K562 (cell line): ENCODE data around the gene ATP5F1D. TPM values are rescaled to one million over a fixed set of nuclear protein-coding genes. Genes with fewer than 3 reads are reported as not detected.

ENCODE experiments used
- CEBPZ ChIP-seq: fragments of 150-350 bp; IDR thresholded peaks from 2 replicates; pipeline ENCODE4 v1.6.1; 2014; ENCODE audit warnings: low read depth, mild to moderate bottlenecking, low read length, borderline replicate concordance
- GABPA ChIP-seq: fragments of 200-800 bp; sonication (Bioruptor generic); conservative IDR thresholded peaks from 2 replicates; pipeline ENCODE4 v1.6.1; 2016; ENCODE audit warnings: low read depth, missing genetic modification characterization, missing compliant biosample characterization
- HMBOX1 ChIP-seq: sonication (generic); IDR thresholded peaks from 2 replicates; pipeline ENCODE4 v1.6.1; 2016
- HMGXB4 ChIP-seq: sonication (generic); formaldehyde crosslinking; IDR thresholded peaks from 2 replicates; pipeline ENCODE4 v1.8.1; 2023; ENCODE audit warnings: mild to moderate bottlenecking, missing genetic modification reagents
- MTA3 ChIP-seq: fragments of 450-650 bp; formaldehyde crosslinking; IDR thresholded peaks from 2 replicates; pipeline ENCODE4 v1.6.1; 2017; ENCODE audit warnings: mild to moderate bottlenecking, borderline replicate concordance
- PML ChIP-seq: IDR thresholded peaks from 2 replicates; pipeline ENCODE4 v1.6.1; 2012; ENCODE audit warnings: low read length, inconsistent platforms
- SRSF3 ChIP-seq: fragments of 200-400 bp; formaldehyde crosslinking; IDR thresholded peaks from 2 replicates; pipeline ENCODE4 v1.6.1; 2016; ENCODE audit warnings: mild to moderate bottlenecking, low read length, moderate library complexity; ENCODE audit not compliant: insufficient read depth
- TAL1 ChIP-seq: fragments of 450-650 bp; IDR thresholded peaks from 2 replicates; pipeline ENCODE4 v1.6.1; 2016; ENCODE audit warnings: mild to moderate bottlenecking
- TBL1XR1 ChIP-seq, 2 experiments: IDR thresholded peaks; 2 replicates each; pipeline ENCODE4 v1.6.1; 2012; ENCODE audit warnings: improper control_type of control experiment in 2 of 2, low read length in 2 of 2, mild to moderate bottlenecking in 1 of 2
- TCFL5 ChIP-seq: fragments of 250-450 bp; sonication (Bioruptor Pico); conservative IDR thresholded peaks from 2 replicates; pipeline ENCODE4 v1.6.1; 2021; ENCODE audit warnings: mild to moderate bottlenecking, moderate library complexity, matching md5 sums
- ZNF274 ChIP-seq: IDR thresholded peaks from 2 replicates; pipeline ENCODE4 v1.6.1; 2011; ENCODE audit warnings: low read depth, mild to moderate bottlenecking, low read length, moderate library complexity, borderline replicate concordance
- ZNF668 ChIP-seq: fragments of 250-450 bp; sonication (Bioruptor Pico); IDR thresholded peaks from 2 replicates; pipeline ENCODE4 v1.8.0; 2022; ENCODE audit warnings: mild to moderate bottlenecking, inconsistent platforms
- polyA plus RNA-seq, 8 experiments: library from polyadenylated mRNA; depleted of rRNA in 4 of 8; stranded (reverse) in 5 of 8; unstranded in 3 of 8; fragments of >200 nt; fragmentation: Nextera tagmentation in 2 of 8; fragmentation: Illumina TruSeq in 1 of 8; extraction: Ambion mirVana in 2 of 8; extraction: Trizol in 1 of 8; gene quantifications; 2 replicates each; pipeline versions ENCODE4 v1.2.1 to v1.2.3, GENCODE V29; 2011 to 2014; ENCODE audit warnings: inconsistent platforms in 1 of 8, missing spikeins in 1 of 8
- total RNA-seq, 7 experiments: library from RNA; depleted of rRNA in 6 of 7; stranded (reverse); fragments of >200 nt in 6 of 7; fragmentation: Illumina TruSeq in 2 of 7; extraction: Trizol in 2 of 7; gene quantifications; 2 replicates each; pipeline versions ENCODE4 v1.2.1 to v1.2.3, GENCODE V29; 2011 to 2021; ENCODE audit warnings: low replicate concordance in 1 of 7
- TF ChIP-seq, protein P1 (sequence below): sonication (generic); formaldehyde crosslinking; IDR thresholded peaks from 2 replicates; pipeline ENCODE4 v1.5.0; 2020; ENCODE audit warnings: missing genetic modification reagents
- TF ChIP-seq, protein P2 (sequence below): sonication (generic); formaldehyde crosslinking; IDR thresholded peaks from 2 replicates; pipeline ENCODE4 v1.8.1; 2022; ENCODE audit warnings: missing genetic modification reagents
- TF ChIP-seq, protein P3 (sequence below): sonication (generic); formaldehyde crosslinking; IDR thresholded peaks from 2 replicates; pipeline ENCODE4 v1.8.1; 2022; ENCODE audit warnings: missing genetic modification reagents

Gene ATP5F1D
- total and polyA plus RNA-seq, 9 of the 15 experiments (the other 6 are each of a cell fraction or from before 2014, with no cell fraction given), result 3.9 to 409 (median 36.8) TPM

DNA sequence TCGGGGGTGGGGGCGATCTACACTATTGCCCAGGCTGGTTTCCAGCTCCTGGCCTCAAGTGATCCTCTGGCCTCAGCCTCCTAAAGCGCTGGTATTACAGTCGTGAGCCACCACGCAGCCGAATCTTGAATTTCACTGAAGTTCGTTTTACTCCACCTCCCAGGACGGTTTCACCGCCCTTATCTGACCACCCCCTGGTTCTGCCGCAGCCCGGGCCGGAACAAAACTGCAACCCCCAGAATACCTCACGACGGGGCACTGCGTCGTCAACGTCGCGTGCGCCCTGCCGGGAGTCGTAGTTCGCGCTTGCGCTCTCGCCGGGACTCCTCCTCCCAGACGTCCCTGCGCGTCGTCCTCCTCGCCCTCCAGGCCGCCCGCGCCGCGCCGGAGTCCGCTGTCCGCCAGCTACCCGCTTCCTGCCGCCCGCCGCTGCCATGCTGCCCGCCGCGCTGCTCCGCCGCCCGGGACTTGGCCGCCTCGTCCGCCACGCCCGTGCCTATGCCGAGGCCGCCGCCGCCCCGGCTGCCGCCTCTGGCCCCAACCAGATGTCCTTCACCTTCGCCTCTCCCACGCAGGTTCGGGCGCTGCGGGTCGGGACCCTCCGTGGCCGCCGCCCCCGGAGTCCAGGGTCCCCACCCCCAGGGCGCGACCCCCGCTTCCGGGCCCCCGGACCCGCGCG, at the start of gene ATP5F1D (continued):
- TF ChIP-seq MTA3 (peak; percentile 65; the same call in 1 of the 2 replicates), ZNF274 (no peak), ZNF668 (CRISPR knock-in tag) (no peak), HMBOX1 (no peak), TCFL5 (CRISPR knock-in tag) (no peak), CEBPZ (no peak), TBL1XR1 (IDR thresholded peaks at IDR 0.05; ENCODE audit: low read length in 2 of 2) (peak in 1 of 2 experiments; percentile 75; a peak in 2 of 4 replicates), PML (no peak; the same call in 1 of the 2 replicates), HMGXB4 (CRISPR knock-in tag) (peak; percentile 52; the same call in 1 of the 2 replicates), SRSF3 (no peak), TAL1 (no peak), GABPA (tag) (peak; percentile 83)
- TF ChIP-seq, protein P1, sequence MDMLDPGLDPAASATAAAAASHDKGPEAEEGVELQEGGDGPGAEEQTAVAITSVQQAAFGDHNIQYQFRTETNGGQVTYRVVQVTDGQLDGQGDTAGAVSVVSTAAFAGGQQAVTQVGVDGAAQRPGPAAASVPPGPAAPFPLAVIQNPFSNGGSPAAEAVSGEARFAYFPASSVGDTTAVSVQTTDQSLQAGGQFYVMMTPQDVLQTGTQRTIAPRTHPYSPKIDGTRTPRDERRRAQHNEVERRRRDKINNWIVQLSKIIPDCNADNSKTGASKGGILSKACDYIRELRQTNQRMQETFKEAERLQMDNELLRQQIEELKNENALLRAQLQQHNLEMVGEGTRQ, result no peak
- TF ChIP-seq, protein P2, sequence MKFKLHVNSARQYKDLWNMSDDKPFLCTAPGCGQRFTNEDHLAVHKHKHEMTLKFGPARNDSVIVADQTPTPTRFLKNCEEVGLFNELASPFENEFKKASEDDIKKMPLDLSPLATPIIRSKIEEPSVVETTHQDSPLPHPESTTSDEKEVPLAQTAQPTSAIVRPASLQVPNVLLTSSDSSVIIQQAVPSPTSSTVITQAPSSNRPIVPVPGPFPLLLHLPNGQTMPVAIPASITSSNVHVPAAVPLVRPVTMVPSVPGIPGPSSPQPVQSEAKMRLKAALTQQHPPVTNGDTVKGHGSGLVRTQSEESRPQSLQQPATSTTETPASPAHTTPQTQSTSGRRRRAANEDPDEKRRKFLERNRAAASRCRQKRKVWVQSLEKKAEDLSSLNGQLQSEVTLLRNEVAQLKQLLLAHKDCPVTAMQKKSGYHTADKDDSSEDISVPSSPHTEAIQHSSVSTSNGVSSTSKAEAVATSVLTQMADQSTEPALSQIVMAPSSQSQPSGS (CRISPR knock-in tag), result no peak
- TF ChIP-seq, protein P3, sequence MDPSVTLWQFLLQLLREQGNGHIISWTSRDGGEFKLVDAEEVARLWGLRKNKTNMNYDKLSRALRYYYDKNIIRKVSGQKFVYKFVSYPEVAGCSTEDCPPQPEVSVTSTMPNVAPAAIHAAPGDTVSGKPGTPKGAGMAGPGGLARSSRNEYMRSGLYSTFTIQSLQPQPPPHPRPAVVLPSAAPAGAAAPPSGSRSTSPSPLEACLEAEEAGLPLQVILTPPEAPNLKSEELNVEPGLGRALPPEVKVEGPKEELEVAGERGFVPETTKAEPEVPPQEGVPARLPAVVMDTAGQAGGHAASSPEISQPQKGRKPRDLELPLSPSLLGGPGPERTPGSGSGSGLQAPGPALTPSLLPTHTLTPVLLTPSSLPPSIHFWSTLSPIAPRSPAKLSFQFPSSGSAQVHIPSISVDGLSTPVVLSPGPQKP, result no peak
